ENCODE data around the gene BRWD1. TPM values are rescaled to one million over a fixed set of nuclear protein-coding genes. Genes with fewer than 3 reads are reported as not detected.

Gene BRWD1
- total RNA-seq, 1 experiment from 2014 or later: 28.8 TPM

- Mint-ChIP-seq H3K36me3 (ENCODE audit: insufficient read depth, unreplicated experiment) (peaks cover 24% of the 10 kb centered on the region), H3K27me3 (ENCODE audit: unreplicated experiment) (no peaks in the 10 kb centered on the region), H3K4me3 (ENCODE audit: low read depth, unreplicated experiment) (no peak overlapping the region), H3K27ac (ENCODE audit: unreplicated experiment) (no peak overlapping the region), H3K4me1 (ENCODE audit: low read depth, unreplicated experiment) (no peaks in the 10 kb centered on the region), H3K9me3 (ENCODE audit: low read depth, unreplicated experiment) (no peaks in the 10 kb centered on the region)
- no peak for TF ChIP-seq CTCF (IDR thresholded peaks at IDR 0.05; ENCODE audit: unreplicated experiment)
- no TSS peak for BruUV-seq (replicated peaks)
- CTCF ChIA-PET: no interaction called here
- intact Hi-C loops (cut with micrococcal nuclease; ENCODE audit: unreplicated experiment): no loop called here
- DNase-seq: no peak
Measured at GRCh38 chr21:39186676-39187075, 126.8 kb downstream of the BRWD1 start.

GRCh38 chr21:39185157-39185556 is 128.3 kb downstream of the BRWD1 start:
- peaks cover 24% of the 10 kb centered on the region for H3K36me3 Mint-ChIP-seq (ENCODE audit: insufficient read depth, unreplicated experiment)
- H3K4me3 Mint-ChIP-seq (ENCODE audit: low read depth, unreplicated experiment): no peak overlapping the region
- TF ChIP-seq CTCF (IDR thresholded peaks at IDR 0.05; ENCODE audit: unreplicated experiment): no peak
- CTCF ChIA-PET: no interaction called here
- BruUV-seq (replicated peaks): no TSS peak
- H3K4me1 Mint-ChIP-seq (ENCODE audit: low read depth, unreplicated experiment): no peaks in the 10 kb centered on the region
- H3K27ac Mint-ChIP-seq (ENCODE audit: unreplicated experiment): no peak overlapping the region
- intact Hi-C loops (cut with micrococcal nuclease; ENCODE audit: unreplicated experiment): no loop called here
- DNase-seq: no peak
- H3K9me3 Mint-ChIP-seq (ENCODE audit: low read depth, unreplicated experiment): no peaks in the 10 kb centered on the region
- H3K27me3 Mint-ChIP-seq (ENCODE audit: unreplicated experiment): no peaks in the 10 kb centered on the region

GRCh38 chr21:39184050-39184980 is 129.1 kb downstream of the BRWD1 start:
- DNase-seq: no peak
- H3K4me3 Mint-ChIP-seq (ENCODE audit: low read depth, unreplicated experiment): peak overlapping the region; percentile 99
- intact Hi-C loops (cut with micrococcal nuclease; ENCODE audit: unreplicated experiment): no loop called here
- no peaks in the 10 kb centered on the region for H3K9me3 Mint-ChIP-seq (ENCODE audit: low read depth, unreplicated experiment)
- CTCF ChIA-PET: no interaction called here
- peaks cover 24% of the 10 kb centered on the region for H3K36me3 Mint-ChIP-seq (ENCODE audit: insufficient read depth, unreplicated experiment)
- TF ChIP-seq CTCF (IDR thresholded peaks at IDR 0.05; ENCODE audit: unreplicated experiment): no peak
- no peaks in the 10 kb centered on the region for H3K27me3 Mint-ChIP-seq (ENCODE audit: unreplicated experiment)
- no peaks in the 10 kb centered on the region for H3K4me1 Mint-ChIP-seq (ENCODE audit: low read depth, unreplicated experiment)
- peak overlapping the region; percentile 96 for H3K27ac Mint-ChIP-seq (ENCODE audit: unreplicated experiment)
- BruUV-seq (replicated peaks): TSS peak; percentile 81

- no TSS peak for BruUV-seq (replicated peaks)
- Mint-ChIP-seq H3K4me1 (ENCODE audit: low read depth, unreplicated experiment) (no peaks in the 10 kb centered on the region), H3K27ac (ENCODE audit: unreplicated experiment) (peak within 1 kb of the TSS; percentile 96), H3K27me3 (ENCODE audit: unreplicated experiment) (no peaks in the 10 kb centered on the region), H3K9me3 (ENCODE audit: low read depth, unreplicated experiment) (no peaks in the 10 kb centered on the region), H3K4me3 (ENCODE audit: low read depth, unreplicated experiment) (peak within 1 kb of the TSS; percentile 99), H3K36me3 (ENCODE audit: insufficient read depth, unreplicated experiment) (peaks cover 24% of the 10 kb centered on the region)
- CTCF ChIA-PET: interaction anchor here (1.2 kb wide), 1 partner anchor 204 kb away, joined by 6 read pairs; no protein-coding TSS in a partner anchor
- TF ChIP-seq CTCF (IDR thresholded peaks at IDR 0.05; ENCODE audit: unreplicated experiment): no peak
- intact Hi-C loops (cut with micrococcal nuclease; ENCODE audit: unreplicated experiment): no loop called here
- DNase-seq: peak; percentile 93
Measured at GRCh38 chr21:39183272-39184049, 130.0 kb downstream of the BRWD1 start, which contains the start of gene PSMG1. Gene PSMG1 (minus strand): TSS chr21:39183451. CDS start chr21:39183385, 66 bp downstream.

Data from Calu3 (cell line).